HG03521 (cell line): Measurements from ENCODE around the gene TRIM42.

Experiments used
- ATAC-seq: cut with Tn5 transposase; IDR thresholded peaks from one replicate; pipeline ENCODE4 v1.9.1; 2021; ENCODE audit warnings: mild to moderate bottlenecking, moderate library complexity; ENCODE audit not compliant: unreplicated experiment

TRIM42 gene

GRCh38 chr3:140677764-140678163, at the start of gene TRIM42:
TSS of gene TRIM42 (plus strand) at chr3:140678064. CDS start at chr3:140678230, 166 bp downstream.
- no peak for ATAC-seq

- ATAC-seq = no peak
These were observed 49.3 kb upstream of the TRIM42 start for GRCh38 chr3:140628606-140629005.

GRCh38 chr3:140629357-140630137, 48.3 kb upstream of the TRIM42 start:
- ATAC-seq = no peak

- no peak for ATAC-seq
These were observed 47.5 kb upstream of the TRIM42 start for GRCh38 chr3:140630366-140630765.

GRCh38 chr3:140630866-140631265, 47.0 kb upstream of the TRIM42 start:
- ATAC-seq = no peak

GRCh38 chr3:140635276-140635675, 42.6 kb upstream of the TRIM42 start:
- no peak for ATAC-seq

GRCh38 chr3:140636406-140637138, 41.3 kb upstream of the TRIM42 start:
- no peak for ATAC-seq

- no peak for ATAC-seq
These were observed 26.6 kb upstream of the TRIM42 start for GRCh38 chr3:140651287-140651686.

- ATAC-seq = no peak
These were observed 22.2 kb upstream of the TRIM42 start for GRCh38 chr3:140655678-140656077.

- no peak for ATAC-seq
These were observed 13.8 kb upstream of the TRIM42 start for GRCh38 chr3:140664111-140664510.

- ATAC-seq = no peak
These were observed 4.7 kb downstream of the TRIM42 start for GRCh38 chr3:140682586-140682985.

- ATAC-seq = no peak
These were observed 8.3 kb downstream of the TRIM42 start for GRCh38 chr3:140686128-140686527.

- ATAC-seq = no peak
These were observed 9.1 kb downstream of the TRIM42 start for GRCh38 chr3:140686948-140687347.

- no peak for ATAC-seq
These were observed 17.6 kb downstream of the TRIM42 start for GRCh38 chr3:140695361-140696061.

- no peak for ATAC-seq
These were observed 21.8 kb downstream of the TRIM42 start for GRCh38 chr3:140699516-140700231.

GRCh38 chr3:140702281-140702680, 24.4 kb downstream of the TRIM42 start:
- no peak for ATAC-seq

GRCh38 chr3:140703496-140703895, 25.6 kb downstream of the TRIM42 start:
- ATAC-seq = no peak

GRCh38 chr3:140704733-140705132, 26.9 kb downstream of the TRIM42 start:
- ATAC-seq = no peak

- ATAC-seq = no peak
These were observed 28.1 kb downstream of the TRIM42 start for GRCh38 chr3:140705954-140706353.

- ATAC-seq = no peak
These were observed 28.5 kb downstream of the TRIM42 start for GRCh38 chr3:140706360-140706759.

- ATAC-seq = no peak
These were observed 31.0 kb downstream of the TRIM42 start for GRCh38 chr3:140708815-140709214.
